Epithelial cell of proximal tubule (primary cell): ENCODE results near the gene LRMDA. TPM values are rescaled to one million over a fixed set of nuclear protein-coding genes. Genes with fewer than 3 reads are reported as not detected.

Source experiments
- DNase-seq: peaks from one replicate; pipeline ENCODE4 v3.0.0-alpha.2; 2011; ENCODE audit warnings: low read depth
- H3K4me3 ChIP-seq: 2 replicates; pipeline ENCODE4 v1.5.1; 2011; ENCODE audit warnings: low read depth, mild to moderate bottlenecking, low read length
- total RNA-seq: library from RNA; depleted of rRNA; stranded (reverse); fragments of >200 nt; gene quantifications from 2 replicates; pipeline ENCODE4 v1.2.3, GENCODE V29; 2015
- TF ChIP-seq, protein P1 (sequence below): conservative IDR thresholded peaks from 2 replicates; pipeline ENCODE4 v1.5.1; 2012; ENCODE audit warnings: low read depth, mild to moderate bottlenecking, low read length

Gene LRMDA
- total RNA-seq, 1 donor from 2014 or later = 0.75 TPM

DNA sequence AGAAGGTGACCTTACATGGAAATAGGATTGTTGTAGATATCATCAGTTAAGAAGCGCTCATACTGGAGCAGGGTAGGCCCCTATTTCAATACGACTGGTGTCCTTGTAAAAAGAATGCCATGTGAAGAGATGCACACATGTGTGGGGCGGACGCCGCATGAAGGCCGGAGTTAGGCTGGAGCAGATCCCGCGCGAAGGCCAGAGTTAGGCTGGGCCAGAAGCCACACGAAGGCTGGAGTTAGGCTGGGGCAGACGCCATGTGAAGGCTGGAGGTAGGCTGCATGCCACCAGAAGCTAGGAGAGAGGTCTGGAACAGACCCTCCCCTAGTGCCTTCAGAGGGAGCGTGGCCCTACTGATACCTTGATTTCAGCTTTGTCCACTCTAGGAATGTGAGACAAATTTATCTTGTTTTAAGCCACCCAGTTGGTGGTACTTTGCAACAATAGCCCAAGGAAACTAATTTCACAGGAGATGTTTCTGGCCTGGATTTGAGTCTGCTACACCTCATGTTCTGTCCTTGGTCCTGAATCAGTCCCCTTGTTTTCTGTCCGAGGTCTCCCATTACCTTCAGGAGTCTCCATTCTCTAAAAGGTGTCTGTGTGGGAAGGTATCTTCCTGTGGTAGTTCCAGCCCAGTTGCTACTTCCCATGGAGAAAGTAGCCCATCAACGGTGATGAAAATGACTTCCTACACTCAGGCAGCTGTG lies 585.8 kb downstream of the LRMDA start:
- TF ChIP-seq, protein P1, sequence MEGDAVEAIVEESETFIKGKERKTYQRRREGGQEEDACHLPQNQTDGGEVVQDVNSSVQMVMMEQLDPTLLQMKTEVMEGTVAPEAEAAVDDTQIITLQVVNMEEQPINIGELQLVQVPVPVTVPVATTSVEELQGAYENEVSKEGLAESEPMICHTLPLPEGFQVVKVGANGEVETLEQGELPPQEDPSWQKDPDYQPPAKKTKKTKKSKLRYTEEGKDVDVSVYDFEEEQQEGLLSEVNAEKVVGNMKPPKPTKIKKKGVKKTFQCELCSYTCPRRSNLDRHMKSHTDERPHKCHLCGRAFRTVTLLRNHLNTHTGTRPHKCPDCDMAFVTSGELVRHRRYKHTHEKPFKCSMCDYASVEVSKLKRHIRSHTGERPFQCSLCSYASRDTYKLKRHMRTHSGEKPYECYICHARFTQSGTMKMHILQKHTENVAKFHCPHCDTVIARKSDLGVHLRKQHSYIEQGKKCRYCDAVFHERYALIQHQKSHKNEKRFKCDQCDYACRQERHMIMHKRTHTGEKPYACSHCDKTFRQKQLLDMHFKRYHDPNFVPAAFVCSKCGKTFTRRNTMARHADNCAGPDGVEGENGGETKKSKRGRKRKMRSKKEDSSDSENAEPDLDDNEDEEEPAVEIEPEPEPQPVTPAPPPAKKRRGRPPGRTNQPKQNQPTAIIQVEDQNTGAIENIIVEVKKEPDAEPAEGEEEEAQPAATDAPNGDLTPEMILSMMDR = no peak
- no peak for DNase-seq
- H3K4me3 ChIP-seq = no peak overlapping the region

DNA sequence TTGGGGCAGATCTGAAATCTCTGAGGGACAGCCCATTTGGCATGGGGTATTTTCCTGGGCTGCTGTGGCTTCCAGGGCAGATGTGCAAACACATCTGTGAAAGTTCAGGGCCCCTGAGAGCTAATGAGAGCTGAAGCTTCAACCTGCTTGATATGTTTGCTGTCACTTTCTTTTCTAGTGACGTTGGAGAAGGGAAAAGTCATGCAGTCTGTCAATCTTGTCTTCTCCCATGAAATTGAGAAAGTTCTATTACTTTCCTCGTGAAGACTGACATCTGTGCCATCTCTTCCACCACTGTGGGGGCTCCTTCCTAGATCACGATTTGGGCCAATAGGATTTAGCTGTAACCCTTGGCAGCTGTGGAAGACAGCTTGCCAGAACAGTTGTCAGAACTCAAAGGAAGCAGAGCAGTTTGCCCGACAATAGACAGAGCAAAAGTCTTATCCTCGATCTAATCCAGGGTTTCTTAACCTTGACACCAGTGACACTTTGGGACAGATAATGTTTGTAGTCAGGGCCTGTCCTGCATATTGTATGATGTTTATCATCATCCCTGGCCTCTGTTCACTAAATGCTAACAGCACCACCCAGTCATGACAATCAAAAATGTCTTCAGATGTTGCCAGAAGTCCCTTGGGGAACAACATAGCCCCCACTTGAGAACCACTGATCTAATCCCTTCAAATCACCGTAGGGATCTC lies 586.5 kb downstream of the LRMDA start:
- H3K4me3 ChIP-seq = no peak overlapping the region
- TF ChIP-seq, protein P1 = no peak
- DNase-seq = no peak

DNA sequence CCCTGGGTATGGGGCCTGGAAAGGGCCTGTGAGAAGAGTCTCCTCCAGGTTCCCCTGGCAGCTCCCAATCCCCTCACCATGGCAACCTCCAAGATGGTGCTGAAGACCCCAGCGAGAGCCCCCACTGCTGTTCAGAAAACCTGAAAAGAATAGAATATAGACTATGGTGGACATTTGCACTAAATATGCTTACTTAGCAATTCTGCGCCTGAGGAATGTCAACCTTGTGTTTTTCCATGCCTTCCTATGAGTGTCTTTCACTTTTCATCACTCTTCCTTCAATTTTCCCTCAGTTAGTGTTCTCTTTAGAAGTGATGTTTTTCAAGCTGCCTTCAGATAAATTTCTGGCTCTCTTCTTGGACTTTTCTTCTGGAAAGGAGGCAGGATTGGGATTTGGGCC lies 589.2 kb downstream of the LRMDA start:
- no peak overlapping the region for H3K4me3 ChIP-seq
- DNase-seq = no peak
- TF ChIP-seq, protein P1 = no peak

DNA sequence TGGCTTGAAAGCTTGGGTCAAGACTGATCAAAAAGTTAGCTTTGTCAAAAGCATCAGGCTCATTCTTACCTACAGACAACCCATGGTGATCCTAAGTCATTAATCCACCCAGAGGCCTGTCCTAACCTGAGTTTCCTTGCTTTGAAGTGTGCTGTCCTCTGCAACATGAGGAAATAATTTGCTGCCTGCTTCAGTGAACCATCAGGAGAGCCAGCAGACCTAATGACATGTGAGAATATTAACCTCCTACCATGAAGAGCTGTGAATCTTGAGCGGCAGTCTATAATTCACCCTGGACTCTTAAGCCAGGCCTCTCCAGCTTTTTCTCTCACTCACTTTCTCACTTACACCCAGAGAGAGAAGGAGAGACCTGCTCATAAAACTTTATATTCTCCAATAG lies 590.0 kb downstream of the LRMDA start:
- TF ChIP-seq, protein P1 = no peak
- no peak overlapping the region for H3K4me3 ChIP-seq

DNA sequence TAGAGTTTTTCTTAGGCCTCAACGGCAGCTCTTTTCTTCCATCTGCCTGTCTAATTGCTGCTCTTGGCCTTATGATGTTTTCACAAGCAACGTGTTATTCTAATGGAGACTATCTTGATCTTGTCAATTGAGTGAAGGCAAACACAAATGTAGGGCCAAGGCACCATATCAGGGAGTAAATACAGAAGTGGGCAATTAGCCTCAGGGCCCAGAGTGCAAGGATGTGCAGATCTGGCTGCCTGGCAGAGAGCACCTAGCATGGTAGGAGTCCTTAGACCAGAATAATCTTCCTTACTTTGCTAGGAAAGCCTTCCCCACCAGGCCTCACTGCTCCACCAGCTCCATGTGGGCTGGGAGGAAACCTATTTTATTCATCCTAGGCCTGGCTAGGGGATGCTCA lies 590.9 kb downstream of the LRMDA start:
- DNase-seq = no peak
- no peak overlapping the region for H3K4me3 ChIP-seq
- TF ChIP-seq, protein P1 = no peak

More for the DNA sequence above, 590.0 kb downstream of the LRMDA start:
- DNase-seq = no peak

DNA sequence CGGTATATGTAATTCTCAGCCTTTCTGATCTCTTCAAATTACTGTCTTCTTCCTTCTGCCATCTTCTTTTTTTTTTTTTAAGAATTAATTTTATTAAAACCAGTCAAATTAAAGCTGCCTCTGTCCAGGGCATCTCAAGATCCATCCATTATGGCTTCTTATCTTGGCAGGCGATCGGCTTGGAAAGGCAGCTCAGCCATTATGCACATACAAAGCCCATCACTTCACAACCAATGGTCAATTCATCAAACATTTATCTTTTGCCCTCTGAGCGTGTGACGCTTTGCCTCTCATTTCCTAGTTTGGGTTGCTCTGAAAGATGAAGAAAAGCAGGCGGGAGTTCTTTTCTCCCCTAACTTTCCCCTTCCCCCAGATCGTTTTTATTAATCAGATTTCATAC lies 591.6 kb downstream of the LRMDA start:
- DNase-seq = no peak
- TF ChIP-seq, protein P1 = no peak
- H3K4me3 ChIP-seq = no peak overlapping the region
